ENCODE data around the gene SCART1.

The SCART1 gene

DNA sequence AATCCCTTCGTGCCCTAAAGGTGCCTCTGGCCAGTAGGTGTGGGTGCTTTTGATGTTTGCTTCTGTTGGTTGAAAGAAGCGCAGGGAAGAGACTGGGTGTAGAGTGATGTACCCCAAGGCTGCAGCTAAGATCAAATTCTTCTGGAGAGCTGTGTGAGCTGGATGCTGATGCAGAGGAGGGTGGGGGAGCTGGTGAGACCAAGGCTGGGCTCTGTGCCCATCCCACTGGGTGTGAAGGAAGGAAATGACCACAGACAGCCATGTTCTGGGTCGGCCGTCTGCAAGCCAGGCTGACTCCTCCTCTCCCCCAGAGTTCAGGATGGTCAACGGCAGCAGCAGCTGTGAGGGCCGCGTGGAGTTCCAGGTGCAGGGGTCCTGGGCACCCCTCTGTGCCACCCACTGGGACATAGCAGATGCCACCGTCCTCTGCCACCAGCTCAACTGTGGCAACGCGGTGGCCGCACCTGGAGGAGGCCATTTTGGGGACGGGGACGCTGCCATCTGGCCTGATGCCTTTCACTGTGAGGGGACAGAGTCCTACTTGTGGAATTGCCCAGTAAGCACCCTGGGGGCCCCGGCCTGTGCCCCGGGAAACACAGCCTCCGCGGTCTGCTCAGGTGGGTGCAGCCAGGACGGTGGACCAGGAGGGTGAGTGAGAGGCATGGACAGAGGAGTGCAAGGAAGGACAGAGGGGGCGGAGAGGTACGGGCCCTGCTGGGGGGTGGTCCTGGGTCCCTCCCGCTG lies 5.1 kb downstream of the SCART1 start:
- no peak overlapping the region for H3K4me3 ChIP-seq (replicated peaks; ENCODE audit: low read depth, low read length)
- TF ChIP-seq, protein P1, sequence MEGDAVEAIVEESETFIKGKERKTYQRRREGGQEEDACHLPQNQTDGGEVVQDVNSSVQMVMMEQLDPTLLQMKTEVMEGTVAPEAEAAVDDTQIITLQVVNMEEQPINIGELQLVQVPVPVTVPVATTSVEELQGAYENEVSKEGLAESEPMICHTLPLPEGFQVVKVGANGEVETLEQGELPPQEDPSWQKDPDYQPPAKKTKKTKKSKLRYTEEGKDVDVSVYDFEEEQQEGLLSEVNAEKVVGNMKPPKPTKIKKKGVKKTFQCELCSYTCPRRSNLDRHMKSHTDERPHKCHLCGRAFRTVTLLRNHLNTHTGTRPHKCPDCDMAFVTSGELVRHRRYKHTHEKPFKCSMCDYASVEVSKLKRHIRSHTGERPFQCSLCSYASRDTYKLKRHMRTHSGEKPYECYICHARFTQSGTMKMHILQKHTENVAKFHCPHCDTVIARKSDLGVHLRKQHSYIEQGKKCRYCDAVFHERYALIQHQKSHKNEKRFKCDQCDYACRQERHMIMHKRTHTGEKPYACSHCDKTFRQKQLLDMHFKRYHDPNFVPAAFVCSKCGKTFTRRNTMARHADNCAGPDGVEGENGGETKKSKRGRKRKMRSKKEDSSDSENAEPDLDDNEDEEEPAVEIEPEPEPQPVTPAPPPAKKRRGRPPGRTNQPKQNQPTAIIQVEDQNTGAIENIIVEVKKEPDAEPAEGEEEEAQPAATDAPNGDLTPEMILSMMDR (IDR thresholded peaks at IDR 0.05; ENCODE audit: low read depth, low read length, missing control alignments): no peak
- no peak for DNase-seq (ENCODE audit: extremely low read depth, low read depth)

DNA sequence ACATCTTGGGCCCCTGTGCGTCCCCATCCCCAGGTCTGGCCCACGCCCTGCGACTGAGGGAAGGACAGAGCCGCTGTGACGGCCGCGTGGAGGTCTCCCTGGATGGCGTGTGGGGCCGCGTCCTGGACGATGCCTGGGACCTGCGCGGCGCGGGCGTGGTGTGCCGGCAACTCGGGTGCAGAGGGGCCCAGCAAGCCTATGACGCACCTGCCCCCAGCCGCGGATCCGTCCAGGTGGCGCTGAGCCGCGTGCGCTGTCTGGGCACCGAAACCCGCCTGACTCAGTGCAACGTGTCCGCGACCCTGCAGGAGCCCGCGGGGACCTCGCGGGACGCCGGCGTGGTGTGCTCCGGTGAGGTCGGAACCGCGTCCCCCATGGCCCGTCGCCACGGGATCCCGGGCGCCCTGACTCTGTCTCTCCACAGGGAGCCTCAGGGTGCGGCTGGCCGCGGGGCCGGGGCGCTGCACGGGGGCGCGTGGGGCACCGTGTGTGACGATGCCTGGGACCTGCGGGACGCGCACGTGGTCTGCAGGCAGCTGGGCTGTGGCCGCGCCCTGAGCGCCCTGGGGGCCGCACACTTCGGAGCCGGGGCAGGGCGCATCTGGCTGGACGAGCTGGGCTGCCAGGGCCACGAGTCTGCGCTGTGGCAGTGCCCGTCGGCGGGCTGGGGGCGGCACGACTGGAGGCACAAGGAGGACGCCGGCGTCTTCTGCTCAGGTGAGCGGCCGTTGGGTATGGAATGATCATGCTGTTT lies 5.9 kb downstream of the SCART1 start:
- TF ChIP-seq, protein P1 (IDR thresholded peaks at IDR 0.05; ENCODE audit: low read depth, low read length, missing control alignments): no peak
- no peak overlapping the region for H3K4me3 ChIP-seq (replicated peaks; ENCODE audit: low read depth, low read length)
- no peak for DNase-seq (ENCODE audit: extremely low read depth, low read depth)

DNA sequence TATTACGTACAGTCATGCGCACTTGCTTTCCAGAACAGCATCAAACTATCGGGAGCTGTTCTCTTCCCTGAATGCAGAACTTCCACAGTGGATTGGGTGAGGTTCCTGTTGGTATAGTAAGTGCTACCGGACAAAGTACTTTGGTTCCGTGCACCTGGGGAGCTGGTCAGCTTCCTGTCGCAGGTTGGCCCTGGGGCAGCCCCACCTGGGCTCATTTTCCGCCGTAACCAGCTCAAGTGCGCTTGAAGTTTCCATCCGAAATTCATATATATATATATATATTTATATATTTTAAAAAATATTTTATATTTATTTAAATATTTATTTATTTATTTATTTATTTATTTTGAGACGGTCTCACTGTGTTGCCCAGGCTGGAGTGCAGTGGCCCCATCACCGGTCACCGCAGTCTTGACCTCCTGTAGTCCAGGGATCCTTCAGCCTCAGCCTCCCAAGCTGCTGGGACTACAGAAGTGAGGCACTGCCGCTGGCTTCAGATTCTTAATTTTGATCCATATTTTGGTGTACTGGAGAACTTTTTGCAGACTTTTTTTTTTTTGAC lies 6.5 kb downstream of the SCART1 start:
- no peak overlapping the region for H3K4me3 ChIP-seq (replicated peaks; ENCODE audit: low read depth, low read length)
- no peak for DNase-seq (ENCODE audit: extremely low read depth, low read depth)
- TF ChIP-seq, protein P1 (IDR thresholded peaks at IDR 0.05; ENCODE audit: low read depth, low read length, missing control alignments): no peak

DNA sequence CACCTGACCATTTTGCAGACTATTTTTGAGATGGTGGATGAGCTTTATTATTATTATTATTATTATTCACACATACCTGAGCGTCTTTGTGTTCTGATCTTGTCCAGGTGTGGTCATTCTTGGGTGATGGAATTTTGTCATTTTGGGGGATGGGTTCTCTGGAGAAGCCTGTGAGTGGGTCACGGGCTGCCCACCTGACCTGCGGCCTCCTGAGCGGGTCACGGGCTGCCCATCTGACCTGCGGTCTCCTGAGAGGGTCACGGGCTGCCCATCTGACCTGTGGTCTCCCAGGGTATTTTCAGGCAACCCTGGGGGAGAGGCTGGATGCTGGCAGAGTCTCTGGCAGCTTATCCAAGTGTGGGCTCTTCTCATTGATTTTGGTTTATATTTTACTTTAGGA lies 7.3 kb downstream of the SCART1 start:
- TF ChIP-seq, protein P1 (IDR thresholded peaks at IDR 0.05; ENCODE audit: low read depth, low read length, missing control alignments): no peak
- no peak overlapping the region for H3K4me3 ChIP-seq (replicated peaks; ENCODE audit: low read depth, low read length)
- no peak for DNase-seq (ENCODE audit: extremely low read depth, low read depth)

DNA sequence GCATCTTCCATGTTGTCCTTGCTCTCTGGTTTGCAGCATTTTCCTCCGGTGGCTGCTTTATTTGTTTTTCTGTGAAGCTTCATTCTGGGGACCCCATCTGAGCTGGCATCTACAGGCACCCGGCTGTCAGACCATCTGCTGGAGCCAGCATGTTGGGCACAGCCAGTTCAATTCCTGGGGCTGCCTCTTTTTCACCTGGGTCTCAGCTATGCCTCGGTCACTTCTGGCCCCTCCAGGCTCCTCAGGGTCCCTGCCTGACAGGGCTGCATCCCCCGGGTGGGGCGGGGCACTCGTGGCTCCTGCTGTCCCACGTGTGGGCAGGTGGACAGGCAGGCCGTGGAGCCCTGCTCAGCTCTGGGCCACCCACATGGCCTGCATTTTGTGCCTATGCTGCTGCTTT lies 8.1 kb downstream of the SCART1 start:
- H3K4me3 ChIP-seq (replicated peaks; ENCODE audit: low read depth, low read length): no peak overlapping the region
- TF ChIP-seq, protein P1 (IDR thresholded peaks at IDR 0.05; ENCODE audit: low read depth, low read length, missing control alignments): no peak
- no peak for DNase-seq (ENCODE audit: extremely low read depth, low read depth)

DNA sequence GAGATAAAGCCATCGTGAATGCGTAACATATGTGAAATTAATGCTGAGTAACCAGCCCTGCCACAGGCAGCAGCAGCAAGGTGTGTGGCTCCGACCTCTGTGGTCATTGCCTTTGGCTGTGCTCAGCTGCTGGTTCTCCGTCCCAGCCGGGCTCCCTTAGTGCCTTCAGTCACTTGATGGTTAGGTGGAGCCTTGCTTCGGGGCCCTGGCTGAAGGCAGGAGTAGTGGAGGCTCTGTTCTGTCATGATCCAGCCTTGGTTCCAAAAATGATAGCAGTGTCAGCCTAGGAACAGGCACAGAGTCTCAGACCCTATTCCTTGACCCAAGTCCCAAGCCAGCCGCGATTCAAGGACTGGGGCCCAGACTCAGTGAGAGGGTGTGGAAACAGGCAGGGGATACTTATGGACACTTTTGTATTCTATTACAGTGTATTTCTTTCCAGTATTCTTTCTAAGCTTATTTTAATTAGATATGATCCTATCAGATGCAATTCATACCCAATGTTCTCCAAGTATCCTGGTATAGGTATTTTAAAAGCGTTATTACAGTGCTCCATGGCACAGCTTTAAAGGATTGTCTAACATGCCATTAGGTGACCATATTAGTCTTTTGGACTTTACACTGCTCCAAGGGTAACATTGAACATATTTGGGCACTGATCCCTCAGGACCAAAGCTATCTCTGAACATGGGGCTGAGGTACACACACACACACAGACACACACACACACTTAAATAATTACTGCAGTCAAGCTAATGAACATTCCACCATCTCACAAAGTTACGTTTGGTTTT lies 9.0 kb downstream of the SCART1 start:
- H3K4me3 ChIP-seq (replicated peaks; ENCODE audit: low read depth, low read length): no peak overlapping the region
- no peak for DNase-seq (ENCODE audit: extremely low read depth, low read depth)
- TF ChIP-seq, protein P1 (IDR thresholded peaks at IDR 0.05; ENCODE audit: low read depth, low read length, missing control alignments): no peak

Measured in HFF-Myc (cell line).